Fibroblast of lung (primary cell): Measurements from ENCODE around the gene FLNC.

Experiments used
- CTCF ChIP-seq, 2 donors: IDR thresholded peaks in 1 of 2; conservative IDR thresholded peaks in 1 of 2; 1 replicate in 1 of 2; 2 replicates in 1 of 2; pipeline ENCODE4 v1.5.1; 2011 to 2012; ENCODE audit warnings: low read length in 2 of 2, control low read depth in 1 of 2, inconsistent platforms in 1 of 2, low read depth in 1 of 2, mild to moderate bottlenecking in 1 of 2
- EZH2 ChIP-seq: IDR thresholded peaks from 2 replicates; pipeline ENCODE4 v1.5.1; 2012; ENCODE audit warnings: low read length, control low read depth, mild to moderate bottlenecking; ENCODE audit errors: missing control alignments

- TF ChIP-seq CTCF (conservative IDR thresholded peaks at IDR 0.05 in 1 of 2, IDR thresholded peaks at IDR 0.05 in 1 of 2; ENCODE audit: low read depth in 1 of 2, low read length in 2 of 2) (peak; percentile 49 to 66), EZH2 (no peak)
These were observed 74.4 kb downstream of the FLNC start for GRCh38 chr7:128904381-128905197.
